ENCODE measurements around the gene BCKDHA. TPM values are rescaled to one million over a fixed set of nuclear protein-coding genes. Genes with fewer than 3 reads are reported as not detected.

Gene BCKDHA
- polyA plus RNA-seq, 1 donor (not counting 4 experiments of a cell fraction or from before 2014, with no cell fraction given): 7.5 TPM

DNA sequence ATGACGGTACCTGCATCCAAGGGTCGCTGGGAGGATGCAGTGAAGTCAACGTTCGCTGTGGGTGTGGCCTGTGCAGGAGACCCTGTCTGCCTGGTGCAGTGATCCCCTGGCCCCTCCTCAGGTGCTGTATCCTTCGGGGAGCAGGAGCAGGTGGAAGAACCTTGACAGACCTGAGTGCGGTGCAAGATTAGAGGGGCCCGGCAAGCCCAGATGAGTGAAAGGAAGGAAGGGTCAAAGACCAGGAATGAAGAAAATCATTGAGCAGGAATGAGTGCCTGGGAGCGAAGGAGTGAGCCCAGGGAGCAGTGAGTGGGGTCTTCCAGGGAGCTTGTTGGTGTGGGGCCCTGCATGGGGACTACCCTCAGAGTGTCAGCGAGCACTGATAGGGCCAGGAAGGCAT, 16.8 kb downstream of the BCKDHA start:
- no peak for TF ChIP-seq EZH2 (IDR thresholded peaks at IDR 0.05; ENCODE audit: low read length)
- TF ChIP-seq, protein P1, sequence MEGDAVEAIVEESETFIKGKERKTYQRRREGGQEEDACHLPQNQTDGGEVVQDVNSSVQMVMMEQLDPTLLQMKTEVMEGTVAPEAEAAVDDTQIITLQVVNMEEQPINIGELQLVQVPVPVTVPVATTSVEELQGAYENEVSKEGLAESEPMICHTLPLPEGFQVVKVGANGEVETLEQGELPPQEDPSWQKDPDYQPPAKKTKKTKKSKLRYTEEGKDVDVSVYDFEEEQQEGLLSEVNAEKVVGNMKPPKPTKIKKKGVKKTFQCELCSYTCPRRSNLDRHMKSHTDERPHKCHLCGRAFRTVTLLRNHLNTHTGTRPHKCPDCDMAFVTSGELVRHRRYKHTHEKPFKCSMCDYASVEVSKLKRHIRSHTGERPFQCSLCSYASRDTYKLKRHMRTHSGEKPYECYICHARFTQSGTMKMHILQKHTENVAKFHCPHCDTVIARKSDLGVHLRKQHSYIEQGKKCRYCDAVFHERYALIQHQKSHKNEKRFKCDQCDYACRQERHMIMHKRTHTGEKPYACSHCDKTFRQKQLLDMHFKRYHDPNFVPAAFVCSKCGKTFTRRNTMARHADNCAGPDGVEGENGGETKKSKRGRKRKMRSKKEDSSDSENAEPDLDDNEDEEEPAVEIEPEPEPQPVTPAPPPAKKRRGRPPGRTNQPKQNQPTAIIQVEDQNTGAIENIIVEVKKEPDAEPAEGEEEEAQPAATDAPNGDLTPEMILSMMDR (optimal IDR thresholded peaks at IDR 0.05 in 1 of 3, IDR thresholded peaks at IDR 0.05 in 1 of 3, conservative IDR thresholded peaks at IDR 0.05 in 1 of 3; ENCODE audit: extremely low read depth in 1 of 3, insufficient read depth in 2 of 3, low read length in 3 of 3): no peak
- Histone ChIP-seq H3K9me1 (ENCODE audit: control insufficient read depth, extremely low read depth, insufficient read depth, low read length) (no peaks in the 10 kb centered on the region), H3K36me3 (ENCODE audit: control insufficient read depth in 2 of 2, extremely low read depth in 1 of 2, insufficient read depth in 2 of 2, low read length in 2 of 2) (peaks cover 5 to 7% of the 10 kb centered on the region in 2 experiments), H3K27ac (ENCODE audit: control insufficient read depth, insufficient read depth, low read length) (no peak overlapping the region), H3K9me3 (ENCODE audit: control insufficient read depth, low read depth, low read length) (no peaks in the 10 kb centered on the region), H2AFZ (ENCODE audit: control insufficient read depth, low read length) (no peak overlapping the region), H3K9ac (ENCODE audit: control insufficient read depth, extremely low read depth, insufficient read depth, low read length) (no peak overlapping the region), H3K4me3 (ENCODE audit: control insufficient read depth in 2 of 3, extremely low read depth in 1 of 3, insufficient read depth in 2 of 3, low read depth in 1 of 3, low read length in 3 of 3) (no peak overlapping the region), H3K4me2 (ENCODE audit: control insufficient read depth, extremely low read depth, insufficient read depth, low read depth, low read length) (no peak overlapping the region), H3K4me1 (ENCODE audit: control insufficient read depth, extremely low read depth, insufficient read depth, low read length) (no peaks in the 10 kb centered on the region), H3K79me2 (ENCODE audit: control insufficient read depth, insufficient read depth, low read length) (no peaks in the 10 kb centered on the region), H3K27me3 (ENCODE audit: control insufficient read depth, extremely low read depth, insufficient read depth, low read length) (no peaks in the 10 kb centered on the region), H4K20me1 (ENCODE audit: control insufficient read depth, extremely low read depth, insufficient read depth, low read length) (no peaks in the 10 kb centered on the region)
- DNase-seq (ENCODE audit: low read depth, low spot score) (no peak), FAIRE-seq (no peak)
- dilution Hi-C loops (cut with MboI; ENCODE audit: extremely low pct_ligation_motif_present, low sequenced_read_pairs): no loop called here

GRCh38 chr19:41415154-41415571, 17.5 kb downstream of the BCKDHA start:
- Histone ChIP-seq H3K9me3 (ENCODE audit: control insufficient read depth, low read depth, low read length) (no peaks in the 10 kb centered on the region), H3K9ac (ENCODE audit: control insufficient read depth, extremely low read depth, insufficient read depth, low read length) (no peak overlapping the region), H3K27ac (ENCODE audit: control insufficient read depth, insufficient read depth, low read length) (no peak overlapping the region), H3K9me1 (ENCODE audit: control insufficient read depth, extremely low read depth, insufficient read depth, low read length) (no peaks in the 10 kb centered on the region), H2AFZ (ENCODE audit: control insufficient read depth, low read length) (no peak overlapping the region), H3K79me2 (ENCODE audit: control insufficient read depth, insufficient read depth, low read length) (no peaks in the 10 kb centered on the region), H4K20me1 (ENCODE audit: control insufficient read depth, extremely low read depth, insufficient read depth, low read length) (no peaks in the 10 kb centered on the region), H3K4me3 (ENCODE audit: control insufficient read depth in 2 of 3, extremely low read depth in 1 of 3, insufficient read depth in 2 of 3, low read depth in 1 of 3, low read length in 3 of 3) (no peak overlapping the region), H3K36me3 (ENCODE audit: control insufficient read depth in 2 of 2, extremely low read depth in 1 of 2, insufficient read depth in 2 of 2, low read length in 2 of 2) (peaks cover 7 to 8% of the 10 kb centered on the region in 2 experiments), H3K4me2 (ENCODE audit: control insufficient read depth, extremely low read depth, insufficient read depth, low read depth, low read length) (no peak overlapping the region), H3K27me3 (ENCODE audit: control insufficient read depth, extremely low read depth, insufficient read depth, low read length) (no peaks in the 10 kb centered on the region), H3K4me1 (ENCODE audit: control insufficient read depth, extremely low read depth, insufficient read depth, low read length) (no peaks in the 10 kb centered on the region)
- TF ChIP-seq, protein P1 (optimal IDR thresholded peaks at IDR 0.05 in 1 of 3, IDR thresholded peaks at IDR 0.05 in 1 of 3, conservative IDR thresholded peaks at IDR 0.05 in 1 of 3; ENCODE audit: extremely low read depth in 1 of 3, insufficient read depth in 2 of 3, low read length in 3 of 3): no peak
- TF ChIP-seq EZH2 (IDR thresholded peaks at IDR 0.05; ENCODE audit: low read length): no peak
- dilution Hi-C loops (cut with MboI; ENCODE audit: extremely low pct_ligation_motif_present, low sequenced_read_pairs): no loop called here
- DNase-seq (ENCODE audit: low read depth, low spot score) (no peak), FAIRE-seq (no peak)

Data from keratinocyte (primary cell).